Upper lobe of left lung (tissue), 4 donors: ENCODE data around the gene ZDHHC21.

Experiments used
- POLR2A ChIP-seq, 4 donors: fragments of 450-650 bp; IDR thresholded peaks; one replicate each; pipeline ENCODE4 v1.5.1; 2016 to 2017; ENCODE audit warnings: antibody characterized with exemption in 4 of 4, mild to moderate bottlenecking in 2 of 4
- TF ChIP-seq, protein P1 (sequence below), 6 experiments: fragments of 450-650 bp in 4 of 6; fragments of 200-600 bp in 2 of 6; sonication (generic) in 2 of 6; IDR thresholded peaks; one replicate each; pipeline ENCODE4 v1.5.1; 2016 to 2019; ENCODE audit warnings: antibody characterized with exemption in 6 of 6

DNA sequence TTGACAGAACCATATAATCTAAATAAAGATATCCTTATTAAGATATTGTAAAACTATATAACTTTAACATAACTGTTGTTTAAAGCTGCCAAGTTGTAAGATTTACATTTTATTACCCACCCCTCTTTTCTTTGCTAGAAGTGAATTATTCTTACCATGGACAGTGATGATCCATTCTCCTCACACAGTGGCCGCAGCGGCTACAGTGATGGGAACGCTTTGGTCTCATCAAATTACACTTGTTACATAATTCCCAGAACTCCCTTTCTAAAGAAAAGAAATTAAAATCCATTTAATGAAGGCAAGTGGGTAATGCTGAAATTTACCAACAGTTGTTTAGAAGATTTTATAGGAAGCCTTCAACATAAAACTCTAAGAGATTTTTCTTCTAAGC is 31.2 kb downstream of the ZDHHC21 start:
- TF ChIP-seq, protein P1, sequence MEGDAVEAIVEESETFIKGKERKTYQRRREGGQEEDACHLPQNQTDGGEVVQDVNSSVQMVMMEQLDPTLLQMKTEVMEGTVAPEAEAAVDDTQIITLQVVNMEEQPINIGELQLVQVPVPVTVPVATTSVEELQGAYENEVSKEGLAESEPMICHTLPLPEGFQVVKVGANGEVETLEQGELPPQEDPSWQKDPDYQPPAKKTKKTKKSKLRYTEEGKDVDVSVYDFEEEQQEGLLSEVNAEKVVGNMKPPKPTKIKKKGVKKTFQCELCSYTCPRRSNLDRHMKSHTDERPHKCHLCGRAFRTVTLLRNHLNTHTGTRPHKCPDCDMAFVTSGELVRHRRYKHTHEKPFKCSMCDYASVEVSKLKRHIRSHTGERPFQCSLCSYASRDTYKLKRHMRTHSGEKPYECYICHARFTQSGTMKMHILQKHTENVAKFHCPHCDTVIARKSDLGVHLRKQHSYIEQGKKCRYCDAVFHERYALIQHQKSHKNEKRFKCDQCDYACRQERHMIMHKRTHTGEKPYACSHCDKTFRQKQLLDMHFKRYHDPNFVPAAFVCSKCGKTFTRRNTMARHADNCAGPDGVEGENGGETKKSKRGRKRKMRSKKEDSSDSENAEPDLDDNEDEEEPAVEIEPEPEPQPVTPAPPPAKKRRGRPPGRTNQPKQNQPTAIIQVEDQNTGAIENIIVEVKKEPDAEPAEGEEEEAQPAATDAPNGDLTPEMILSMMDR (IDR thresholded peaks at IDR 0.05): no peak
- no peak for TF ChIP-seq POLR2A (IDR thresholded peaks at IDR 0.05)
